ENCODE results near the gene CDH16.

CDH16 gene

GRCh38 chr16:66895689-66895979, 23.1 kb downstream of the CDH16 start:
- DNase-seq, result no peak

- peak; percentile 34 for DNase-seq
These were observed 23.6 kb downstream of the CDH16 start for GRCh38 chr16:66894948-66895688.

GRCh38 chr16:66894055-66894454, 24.6 kb downstream of the CDH16 start:
- no peak for DNase-seq

GRCh38 chr16:66891797-66892196, 26.9 kb downstream of the CDH16 start:
- no peak for DNase-seq

GRCh38 chr16:66891360-66891759, 27.3 kb downstream of the CDH16 start:
- DNase-seq, result no peak

GRCh38 chr16:66890799-66891198, 27.9 kb downstream of the CDH16 start:
- no peak for DNase-seq

- DNase-seq, result no peak
These were observed 29.1 kb downstream of the CDH16 start for GRCh38 chr16:66889622-66890021.

GRCh38 chr16:66888647-66889615, 29.8 kb downstream of the CDH16 start:
- DNase-seq, result no peak

GRCh38 chr16:66886914-66887313, 31.8 kb downstream of the CDH16 start:
- DNase-seq, result no peak

GRCh38 chr16:66886321-66886720, 32.4 kb downstream of the CDH16 start:
- no peak for DNase-seq

GRCh38 chr16:66885491-66885890, 33.2 kb downstream of the CDH16 start:
- DNase-seq, result no peak

GRCh38 chr16:66882702-66883101, 36.0 kb downstream of the CDH16 start:
- DNase-seq, result no peak

GRCh38 chr16:66881964-66882508, 36.6 kb downstream of the CDH16 start:
- no peak for DNase-seq

GRCh38 chr16:66881560-66881959, 37.1 kb downstream of the CDH16 start:
- no peak for DNase-seq

GRCh38 chr16:66881014-66881417, 37.7 kb downstream of the CDH16 start:
- DNase-seq, result no peak

- peak; percentile 87 for DNase-seq
These were observed 38.2 kb downstream of the CDH16 start, which contains the start of gene PDP2 for GRCh38 chr16:66880288-66881013. TSS of gene PDP2 (plus strand) at chr16:66880515. CDS start at chr16:66884285, 3,770 bp downstream.

- no peak for DNase-seq
These were observed 40.6 kb downstream of the CDH16 start for GRCh38 chr16:66878067-66878466.

- no peak for DNase-seq
These were observed 44.5 kb downstream of the CDH16 start for GRCh38 chr16:66874079-66874775.

GRCh38 chr16:66873685-66874055, 45.0 kb downstream of the CDH16 start:
- no peak for DNase-seq

- DNase-seq, result peak; percentile 74
These were observed 45.6 kb downstream of the CDH16 start for GRCh38 chr16:66872943-66873684.

GRCh38 chr16:66872559-66872942, 46.1 kb downstream of the CDH16 start:
- no peak for DNase-seq

GRCh38 chr16:66871840-66872239, 46.8 kb downstream of the CDH16 start:
- DNase-seq, result no peak

All from DMS153 (cell line).